Lower leg skin (tissue), 4 donors: ENCODE data around the gene SLC2A4. TPM values are rescaled to one million over a fixed set of nuclear protein-coding genes. Genes with fewer than 3 reads are reported as not detected.
A peak's percentile ranks its signal among the peaks of the same experiment; 100 is the strongest.

ENCODE experiments used
- DNase-seq, 2 donors: peaks; one replicate each; pipeline ENCODE4 v3.0.0-alpha.2; 2019; ENCODE audit warnings: low spot score in 2 of 2
- H3K4me3 ChIP-seq: fragments of 200-600 bp; sonication (generic); 2 replicates; pipeline ENCODE4 v1.5.1; 2017; ENCODE audit warnings: mild to moderate bottlenecking, low read depth; ENCODE audit not compliant: poor library complexity, severe bottlenecking
- CTCF ChIP-seq, 3 donors: fragments of 450-650 bp; IDR thresholded peaks; one replicate each; pipeline ENCODE4 v1.5.1; 2016; ENCODE audit warnings: antibody characterized with exemption in 3 of 3, mild to moderate bottlenecking in 3 of 3, moderate library complexity in 2 of 3
- POLR2A ChIP-seq, 2 donors: fragments of 450-650 bp; IDR thresholded peaks; one replicate each; pipeline ENCODE4 v1.6.1; 2016 to 2017; ENCODE audit warnings: antibody characterized with exemption in 2 of 2, mild to moderate bottlenecking in 1 of 2, moderate library complexity in 1 of 2
- WGBS, 2 donors: methylation state at CpG; one replicate each; pipeline ENCODE4 v1.1.5; 2018; 5-methylcytosine and 5-hydroxymethylcytosine counted together
- intact Hi-C: fragments of 100-400 bp; cut with DNase I; formaldehyde crosslinking; loops from one replicate; pipeline ENCODE4 v1.15.0; 2023; ENCODE audit warnings: low total_unique reads
- total RNA-seq, 4 donors: library from RNA; depleted of rRNA; stranded (reverse); fragments of >200 nt; gene quantifications; one replicate each; pipeline ENCODE4 v1.1.0, GENCODE V29; 2016

SLC2A4 gene
- total RNA-seq, 4 donors from 2014 or later = 4.3 to 13.6 (median 8.4) TPM

- TF ChIP-seq CTCF (IDR thresholded peaks at IDR 0.05) (peak in 1 of 3 donors; percentile 98), POLR2A (IDR thresholded peaks at IDR 0.05) (no peak)
- intact Hi-C loops = loop anchor here (2.0 kb wide), 1 partner anchor 62 kb away; no protein-coding TSS in a partner anchor
- H3K4me3 ChIP-seq = peak overlapping the region; percentile 6
- DNase-seq = peak; percentile 69 to 96
- 0 to 1% methylated on average over 29 of the region's 29 CpGs for WGBS, 2 donors
Measured at GRCh38 chr17:7280519-7281073, 922 bp upstream of the SLC2A4 start.

- peak overlapping the region; percentile 29 for H3K4me3 ChIP-seq
- no peak for TF ChIP-seq CTCF (IDR thresholded peaks at IDR 0.05)
- TF ChIP-seq POLR2A (IDR thresholded peaks at IDR 0.05) = no peak
- intact Hi-C loops = loop anchor here (2.0 kb wide), 1 partner anchor 61 kb away; no protein-coding TSS in a partner anchor
- DNase-seq = peak in 1 of 2 donors; percentile 89
- 7 to 8% methylated on average over 24 to 37 of the region's 43 CpGs for WGBS, 2 donors
Measured at GRCh38 chr17:7281953-7282751, 634 bp downstream of the SLC2A4 start.

GRCh38 chr17:7282752-7283321 lies 1.3 kb downstream of the SLC2A4 start:
- intact Hi-C loops = no loop called here
- 39 to 40% methylated on average over 6 of the region's 6 CpGs for WGBS, 2 donors
- no peak overlapping the region for H3K4me3 ChIP-seq
- DNase-seq = no peak
- TF ChIP-seq POLR2A (IDR thresholded peaks at IDR 0.05) (no peak), CTCF (IDR thresholded peaks at IDR 0.05) (no peak)

GRCh38 chr17:7283471-7284216 lies 2.1 kb downstream of the SLC2A4 start:
- 81 to 87% methylated on average over 18 of the region's 18 CpGs for WGBS, 2 donors
- TF ChIP-seq CTCF (IDR thresholded peaks at IDR 0.05) (no peak), POLR2A (IDR thresholded peaks at IDR 0.05) (no peak)
- intact Hi-C loops = no loop called here
- H3K4me3 ChIP-seq = no peak overlapping the region
- DNase-seq = no peak

GRCh38 chr17:7284911-7285310 lies 3.4 kb downstream of the SLC2A4 start:
- TF ChIP-seq CTCF (IDR thresholded peaks at IDR 0.05) (no peak), POLR2A (IDR thresholded peaks at IDR 0.05) (no peak)
- H3K4me3 ChIP-seq = no peak overlapping the region
- 91 to 95% methylated on average over 9 to 16 of the region's 16 CpGs for WGBS, 2 donors
- no peak for DNase-seq
- intact Hi-C loops = no loop called here
